Smooth muscle cell of the brain vasculature (primary cell): ENCODE data around the gene KIF1A.

ENCODE experiments used
- DNase-seq: peaks from one replicate; pipeline ENCODE4 v3.0.0-alpha.2; 2012; ENCODE audit warnings: low read depth, low spot score

Gene KIF1A

DNA sequence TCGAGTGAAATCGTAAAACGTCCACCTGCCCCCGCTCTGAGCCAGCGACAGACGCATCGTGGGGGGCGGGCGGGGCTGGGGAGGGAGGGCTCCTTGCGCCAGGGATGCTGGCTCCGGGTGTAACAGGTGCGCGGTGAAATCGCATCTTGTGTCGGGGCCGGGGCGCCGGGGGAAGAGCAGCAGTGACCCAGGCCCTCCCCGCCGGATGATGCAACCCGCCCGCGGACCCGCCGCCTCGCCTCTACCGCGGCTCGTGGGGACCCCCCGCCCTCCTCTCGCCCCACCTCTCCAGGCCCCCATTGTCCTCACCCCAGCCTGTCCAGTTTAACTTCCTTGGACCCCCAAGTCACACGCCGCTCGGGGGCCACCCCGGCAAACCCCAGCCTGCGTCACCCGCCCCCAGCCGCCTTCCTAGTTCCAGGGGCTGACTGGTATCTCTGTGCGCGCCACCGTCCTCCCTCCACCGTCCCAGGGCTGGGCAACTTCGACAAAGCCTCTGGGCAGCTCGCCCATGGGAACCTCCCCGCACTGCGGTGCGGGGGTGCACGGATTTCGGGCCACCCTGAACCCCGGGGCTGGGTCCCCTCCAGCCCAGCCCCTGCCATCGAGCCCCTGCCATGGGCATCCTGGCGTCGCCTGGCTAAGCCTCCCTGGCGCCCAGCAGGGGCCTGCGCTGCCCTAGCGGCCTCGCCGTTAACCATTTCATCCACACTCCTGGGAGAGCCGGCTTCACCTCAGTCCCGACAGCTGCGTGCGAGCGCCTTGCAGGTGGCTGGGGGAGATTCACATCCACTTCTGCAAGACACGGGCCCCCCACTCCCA lies 799 bp upstream of the KIF1A start:
- no peak for DNase-seq

DNA sequence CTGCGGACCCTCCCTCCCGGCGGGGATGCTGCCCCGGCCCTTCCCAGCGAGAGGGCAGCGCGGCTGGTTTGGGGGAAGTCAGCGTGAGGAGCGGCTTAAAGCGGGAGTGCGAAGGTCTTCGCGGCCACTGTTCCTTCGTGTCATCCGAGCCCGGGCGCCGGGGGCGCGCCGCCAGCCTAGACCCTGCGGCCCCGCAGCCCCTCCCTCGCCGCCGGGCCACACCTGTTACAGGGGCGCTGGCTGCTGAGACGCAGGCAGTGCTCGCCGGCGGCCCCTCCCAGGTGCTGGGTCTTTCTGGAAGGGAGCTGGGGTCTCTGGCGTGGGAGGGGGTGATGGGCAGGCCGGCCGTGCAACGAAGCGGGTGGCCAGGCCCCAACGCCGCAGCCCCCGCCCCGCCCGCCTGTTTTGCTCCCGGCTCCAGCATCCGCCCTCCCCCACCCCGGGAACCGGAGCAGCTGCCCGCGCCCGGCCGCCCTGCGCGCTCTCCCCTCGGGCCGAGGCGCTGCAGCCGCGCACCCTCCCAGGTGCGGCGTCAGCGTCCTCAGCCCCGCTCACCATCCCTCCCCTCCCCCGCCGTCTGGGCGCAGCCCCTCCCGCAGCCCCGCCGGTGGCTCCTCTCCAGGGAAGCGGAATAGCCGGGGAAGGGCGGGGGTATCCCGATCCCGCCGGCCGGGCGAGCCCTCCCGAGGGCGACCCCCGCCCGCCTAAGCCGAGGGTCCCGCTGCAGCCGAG lies 727 bp downstream of the KIF1A start:
- no peak for DNase-seq

DNA sequence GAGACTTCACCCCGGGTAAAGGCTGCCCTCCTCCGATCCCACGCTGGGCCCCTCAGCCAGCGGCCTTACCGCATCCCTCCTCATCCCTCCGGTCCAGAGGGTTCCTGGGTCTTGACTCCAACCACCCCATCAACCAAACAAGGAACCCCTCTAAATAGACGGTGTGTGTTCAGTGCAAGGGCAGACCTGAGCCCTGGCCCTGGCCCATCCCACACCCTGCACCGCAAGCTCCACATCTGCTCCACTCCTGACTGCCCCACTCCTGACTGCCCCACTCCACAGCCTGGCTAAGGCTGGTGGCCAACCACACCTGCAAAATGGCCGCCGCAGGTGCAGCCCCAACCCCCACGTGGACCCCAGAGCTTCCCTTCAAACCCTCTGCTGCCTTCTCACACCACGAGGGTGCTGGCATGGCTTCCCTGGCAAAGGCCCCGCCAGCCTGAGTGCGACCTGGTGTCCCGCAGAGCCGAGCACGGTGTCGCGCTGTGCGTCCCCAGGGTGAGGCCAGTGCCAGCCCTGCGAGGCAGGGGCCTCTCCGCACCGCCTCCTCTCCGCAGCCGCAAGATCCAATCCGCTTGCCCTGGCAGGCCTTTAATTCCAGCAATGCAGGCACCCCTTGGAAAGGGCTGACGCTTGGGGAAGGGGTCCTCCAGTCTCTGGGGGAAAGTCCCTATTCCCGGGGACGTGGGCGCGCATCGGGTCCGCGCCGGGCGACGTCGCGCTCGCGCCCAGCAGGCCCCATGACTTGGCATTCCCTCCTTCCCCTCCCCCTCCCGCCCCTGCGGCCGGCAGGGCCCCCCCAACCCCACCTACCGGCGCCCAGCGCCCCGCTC lies 1.5 kb downstream of the KIF1A start:
- DNase-seq = no peak

DNA sequence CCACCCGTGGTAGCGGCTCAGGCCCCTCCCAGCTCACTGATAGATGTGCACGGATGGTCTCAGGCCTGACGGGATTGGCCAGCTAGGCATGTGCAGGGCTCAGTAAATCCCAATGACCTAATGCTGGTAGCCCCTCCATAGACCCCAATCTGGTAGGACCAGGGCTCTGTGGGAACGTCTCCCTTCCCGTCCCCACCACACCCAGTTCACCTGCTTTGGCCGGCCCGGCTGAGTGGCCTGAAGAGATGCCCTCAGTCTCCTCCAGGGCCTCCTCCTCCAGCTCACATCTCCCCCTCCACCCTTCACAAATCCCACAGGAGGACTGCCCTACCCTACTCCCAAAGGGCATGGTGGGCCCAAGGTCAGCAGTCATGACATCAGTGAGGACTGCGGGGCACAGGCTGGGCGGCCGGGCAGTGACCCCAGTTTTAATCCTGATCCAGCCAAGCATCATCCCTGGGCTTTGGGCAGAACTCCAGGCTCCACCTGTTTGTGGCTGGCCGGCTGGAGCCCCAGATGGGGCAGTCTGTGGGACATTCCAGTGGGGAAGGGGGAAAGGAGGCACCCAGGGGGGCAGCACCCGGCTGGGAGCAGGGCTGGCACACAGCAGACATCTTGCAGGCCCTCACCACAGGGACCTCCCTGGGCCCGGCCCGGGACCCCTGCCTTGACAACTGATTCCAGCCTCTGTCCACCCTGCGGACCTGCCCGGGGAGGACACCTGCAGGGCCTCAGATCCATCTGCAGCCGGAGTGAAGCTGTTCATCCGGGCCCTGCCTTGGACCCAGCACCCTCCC lies 2.3 kb downstream of the KIF1A start:
- no peak for DNase-seq

DNA sequence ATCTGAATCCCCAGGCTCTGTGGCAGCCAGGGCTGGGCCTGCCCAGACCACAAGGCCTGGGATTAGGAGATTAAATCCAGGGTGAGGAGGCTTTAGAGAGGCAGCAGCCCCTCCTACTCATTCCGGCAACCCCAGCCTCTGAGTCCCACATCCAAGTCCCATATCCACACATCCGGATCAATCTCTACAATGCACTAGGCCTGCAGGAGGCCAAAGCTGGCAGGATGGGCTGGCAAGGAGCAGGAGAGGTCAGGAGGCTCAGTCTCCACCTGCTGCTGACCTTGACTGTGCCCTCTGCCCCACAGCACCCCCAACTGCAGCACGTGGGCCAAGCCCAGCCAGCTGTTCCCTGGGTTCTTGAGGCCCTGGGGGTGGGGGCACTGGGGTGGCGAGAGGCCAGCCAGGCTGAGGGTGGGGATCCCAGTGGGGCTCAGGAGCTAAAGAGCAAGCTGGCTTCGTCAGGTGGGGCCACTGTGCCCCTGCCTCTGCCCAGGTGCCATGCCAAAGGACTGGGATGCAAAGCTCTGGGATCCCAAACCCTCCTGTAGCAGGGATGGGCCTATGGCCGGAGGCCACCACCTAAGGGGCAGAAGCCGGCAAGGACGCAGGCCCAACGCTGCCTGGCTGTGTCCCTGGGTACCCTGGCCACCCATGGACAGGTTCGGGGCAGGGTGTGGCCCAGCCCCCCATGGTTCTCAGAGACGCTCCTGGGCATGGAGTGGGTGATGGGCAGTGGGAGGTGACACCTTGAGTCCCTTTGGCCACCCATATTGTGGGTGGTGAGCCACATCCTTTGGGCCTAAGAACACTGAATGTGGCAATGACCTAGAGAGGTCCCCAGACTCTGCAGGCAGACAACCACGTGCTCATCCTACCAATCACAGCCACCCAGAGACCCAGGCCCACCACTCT lies 3.2 kb downstream of the KIF1A start:
- no peak for DNase-seq

DNA sequence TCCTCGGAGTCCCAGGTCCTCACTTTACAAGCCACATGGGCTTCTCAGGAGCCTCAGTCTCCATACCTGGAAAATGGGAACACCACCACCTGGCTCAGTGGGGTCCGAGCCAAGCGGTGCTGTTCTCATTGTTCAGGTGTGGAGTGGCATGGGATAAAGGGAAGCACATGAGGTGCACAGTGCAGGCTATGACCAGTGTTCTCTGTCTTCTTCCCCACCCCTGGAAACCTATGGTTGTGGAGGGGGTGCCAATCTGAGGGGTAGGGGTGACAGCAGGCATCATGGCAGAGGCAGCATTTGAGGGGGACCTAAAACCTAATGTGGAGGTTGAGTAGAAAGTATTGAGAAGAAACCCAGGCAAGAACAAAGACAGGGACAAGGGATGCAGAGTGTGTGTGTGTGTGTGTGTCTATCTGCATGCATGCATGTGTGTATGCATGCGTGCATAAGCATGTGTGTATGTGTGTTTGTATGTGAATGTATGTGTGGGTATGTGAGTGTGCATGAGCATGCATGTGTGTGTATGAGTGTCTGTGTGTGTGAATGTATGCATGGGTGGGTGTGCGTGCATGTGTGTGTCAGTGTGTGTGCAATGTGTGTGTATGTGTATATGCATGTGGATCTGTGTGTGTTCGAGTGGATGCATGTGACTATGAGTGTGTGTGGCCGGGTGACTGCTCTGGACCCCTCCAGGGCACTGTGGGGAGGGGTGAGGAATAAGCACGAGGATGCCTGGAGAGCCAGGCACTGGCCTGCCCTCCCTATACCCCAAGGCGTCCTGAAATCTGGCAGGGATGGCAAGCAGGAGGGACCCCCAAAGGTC lies 4.0 kb downstream of the KIF1A start:
- no peak for DNase-seq

DNA sequence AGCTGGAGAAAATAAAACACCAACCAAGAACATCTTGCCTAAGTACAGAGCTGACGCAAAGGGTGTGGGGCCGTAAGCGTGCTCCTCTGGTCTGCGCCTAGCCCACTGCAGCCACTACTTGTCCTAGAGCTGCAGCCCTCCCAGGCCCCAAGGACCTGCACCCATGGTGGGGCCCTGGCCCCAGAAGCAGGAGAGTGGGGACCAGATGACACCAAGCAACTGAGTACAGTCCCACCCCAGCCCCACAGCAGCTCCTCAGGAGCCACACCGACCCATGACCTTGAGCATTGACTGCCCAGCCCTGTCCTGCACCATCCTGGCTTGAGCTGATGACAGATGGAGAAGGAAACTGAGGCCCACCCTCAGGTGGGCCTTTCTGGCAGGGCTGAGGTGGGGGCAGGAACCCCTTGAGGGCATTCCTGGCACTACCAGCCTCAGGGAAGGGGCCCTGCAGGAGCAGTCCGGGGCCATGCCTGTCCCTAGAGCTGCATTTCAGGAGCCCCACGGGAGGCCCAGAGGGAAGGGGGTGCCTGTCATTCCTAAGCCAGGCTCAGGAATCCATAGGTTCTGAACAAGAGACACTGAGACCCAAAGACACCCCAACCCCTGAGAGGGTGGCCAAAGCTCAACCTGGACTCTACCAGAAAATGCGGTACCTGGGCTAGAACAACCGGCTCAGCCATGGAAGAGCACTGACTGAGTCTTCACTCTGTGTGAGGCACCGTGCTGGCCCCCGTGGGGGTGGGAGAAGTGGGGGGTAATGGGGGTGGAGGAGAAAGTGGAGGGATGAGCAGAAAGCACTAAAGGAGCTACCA lies 4.9 kb downstream of the KIF1A start:
- DNase-seq = no peak

DNA sequence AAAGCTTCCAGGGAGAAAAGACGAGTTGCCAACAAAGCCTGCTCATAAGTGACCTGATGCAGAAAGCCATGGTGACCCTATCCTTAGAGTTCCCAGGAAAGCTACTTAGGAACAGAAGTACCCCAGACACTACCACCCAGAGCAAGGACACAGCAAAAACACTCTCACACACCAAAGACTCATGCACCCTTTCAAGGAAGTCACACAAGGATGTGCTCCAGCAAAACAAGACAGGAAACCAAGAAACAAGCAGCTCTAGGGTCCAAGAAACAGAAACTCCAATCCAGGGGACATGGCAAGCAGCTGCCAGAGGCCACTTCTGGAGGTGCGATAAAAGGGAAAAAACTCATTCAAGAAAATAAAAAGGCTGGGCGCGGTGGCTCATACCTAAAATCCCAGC lies 5.7 kb downstream of the KIF1A start:
- no peak for DNase-seq

DNA sequence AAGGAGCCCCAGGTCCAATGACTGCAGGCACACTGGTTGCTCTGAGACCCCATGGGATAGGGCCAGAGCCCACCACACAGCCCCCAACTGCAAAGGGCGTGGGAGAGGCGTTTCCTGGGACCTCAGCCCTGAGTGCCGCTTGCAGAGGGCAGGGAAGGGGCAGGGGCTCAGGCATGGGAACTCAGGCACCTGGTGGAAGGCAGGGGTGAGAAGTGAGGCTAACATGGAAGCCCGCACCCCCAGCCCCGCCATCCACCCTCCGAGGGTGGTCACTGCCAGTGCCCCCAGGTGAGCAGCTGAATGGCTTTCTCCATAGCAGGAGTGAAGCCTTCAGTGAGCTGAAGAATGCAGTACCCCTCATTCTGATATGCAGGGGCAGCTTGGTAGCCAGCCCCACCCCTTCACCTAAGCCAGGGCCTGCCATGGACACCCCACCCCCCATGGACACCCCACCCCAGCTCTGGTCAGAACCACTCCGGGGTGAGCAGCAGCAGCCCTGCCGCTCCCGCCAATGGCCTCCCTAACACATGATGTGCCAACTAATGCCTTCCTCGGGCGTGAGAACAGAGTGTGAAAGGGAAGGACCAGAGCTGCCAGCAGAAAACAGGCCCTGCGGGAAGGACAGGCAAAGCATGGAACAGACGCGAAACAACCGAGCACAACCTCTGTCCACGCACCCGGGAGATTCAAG lies 6.6 kb downstream of the KIF1A start:
- no peak for DNase-seq

DNA sequence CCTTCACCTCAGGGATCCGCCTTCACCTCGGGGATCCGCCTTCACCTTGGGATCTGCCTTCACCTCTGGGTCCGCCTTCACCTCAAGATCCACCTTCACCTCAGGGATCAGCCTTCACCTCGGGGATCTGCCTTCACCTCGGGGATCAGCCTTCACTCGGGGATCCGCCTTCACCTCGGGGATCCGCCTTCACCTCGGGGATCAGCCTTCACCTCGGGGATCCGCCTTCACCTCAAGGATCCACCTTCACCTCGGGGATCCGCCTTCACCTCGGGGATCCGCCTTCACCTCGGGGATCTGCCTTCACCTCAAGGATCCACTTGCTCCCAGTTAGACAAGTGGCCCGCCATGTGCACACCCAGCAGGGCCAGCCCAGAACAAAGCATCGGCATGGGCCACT lies 7.3 kb downstream of the KIF1A start:
- no peak for DNase-seq

DNA sequence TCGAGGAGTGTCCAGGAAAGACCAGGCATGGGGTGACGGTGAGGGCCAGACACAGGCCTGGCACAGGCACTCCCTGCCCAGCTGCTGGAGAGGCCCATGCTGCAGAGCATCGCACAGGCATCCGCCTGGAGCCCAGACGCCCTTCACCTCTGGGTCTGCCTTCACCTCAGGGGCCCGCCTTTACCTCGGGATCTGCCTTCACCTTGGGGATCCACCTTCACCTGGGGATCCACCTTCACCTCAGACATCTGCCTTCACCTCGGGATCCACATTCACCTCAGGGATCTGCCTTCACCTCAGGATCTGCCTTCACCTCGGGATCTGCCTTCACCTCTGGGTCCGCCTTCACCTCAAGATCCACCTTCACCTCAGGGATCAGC lies 7.7 kb downstream of the KIF1A start:
- no peak for DNase-seq

DNA sequence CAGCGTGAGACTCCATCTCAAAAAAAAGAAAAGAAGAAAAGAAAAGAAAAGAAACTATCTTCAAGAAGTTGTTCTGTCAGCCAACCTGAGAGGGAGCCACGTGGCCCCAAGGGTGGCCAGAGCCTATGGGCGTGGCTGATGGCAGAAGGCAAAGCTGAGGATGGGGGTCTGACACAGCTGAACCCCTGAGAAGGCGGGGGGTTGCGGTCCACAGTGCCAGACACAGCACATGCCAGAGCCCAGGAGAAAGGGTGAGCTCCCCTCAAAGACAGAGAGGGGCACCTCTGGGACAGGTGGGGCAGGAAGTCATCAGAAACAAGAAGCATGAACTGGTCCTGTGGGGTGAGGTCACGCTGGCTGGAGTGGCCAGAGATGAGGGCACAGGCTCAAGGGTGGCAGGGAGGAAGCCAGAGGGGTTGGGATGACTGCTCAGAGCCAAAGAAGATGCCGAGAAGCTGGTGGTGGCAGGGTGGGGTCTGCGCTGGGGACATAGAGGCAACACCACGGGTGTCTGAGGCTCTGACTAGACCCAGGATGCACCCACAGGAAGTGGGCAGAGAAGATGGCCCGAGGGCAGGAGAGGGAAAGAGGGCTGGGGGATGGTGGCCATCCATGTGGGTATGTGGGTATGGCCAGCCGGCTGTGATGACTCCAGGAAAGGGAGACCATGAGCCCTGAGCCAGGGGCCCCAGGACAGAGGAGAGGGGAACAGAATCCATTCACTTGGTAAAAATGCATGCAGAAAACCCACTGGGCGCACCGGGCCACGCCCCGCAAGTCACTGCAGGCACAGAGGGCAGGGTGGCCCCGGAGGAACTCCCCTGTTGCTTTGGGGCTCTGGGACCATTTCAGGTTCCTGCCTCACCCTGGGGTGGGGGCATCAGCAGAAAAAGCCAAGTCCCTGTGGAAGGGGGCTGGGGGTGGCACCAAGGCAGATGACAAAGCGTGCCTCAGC lies 8.4 kb downstream of the KIF1A start:
- no peak for DNase-seq

DNA sequence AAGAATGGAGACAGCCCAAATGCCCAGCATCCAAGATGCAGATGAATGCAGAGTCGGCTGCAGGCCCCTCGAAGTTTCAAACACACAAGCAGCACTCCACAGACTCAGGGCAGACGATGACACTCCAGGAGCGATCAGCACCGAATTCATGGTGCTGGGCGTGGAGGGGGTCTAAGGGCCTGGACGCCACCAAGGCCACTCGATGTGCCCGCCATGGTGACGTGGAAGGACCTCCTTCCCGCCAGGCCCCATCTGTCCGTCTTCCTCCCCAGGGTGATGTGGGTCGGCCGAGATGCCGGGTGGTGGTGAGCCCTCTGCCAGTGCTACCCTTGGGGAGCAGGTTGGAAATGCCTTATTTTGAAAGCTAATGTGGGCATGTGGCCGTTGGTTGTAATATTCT lies 9.4 kb downstream of the KIF1A start:
- no peak for DNase-seq

DNA sequence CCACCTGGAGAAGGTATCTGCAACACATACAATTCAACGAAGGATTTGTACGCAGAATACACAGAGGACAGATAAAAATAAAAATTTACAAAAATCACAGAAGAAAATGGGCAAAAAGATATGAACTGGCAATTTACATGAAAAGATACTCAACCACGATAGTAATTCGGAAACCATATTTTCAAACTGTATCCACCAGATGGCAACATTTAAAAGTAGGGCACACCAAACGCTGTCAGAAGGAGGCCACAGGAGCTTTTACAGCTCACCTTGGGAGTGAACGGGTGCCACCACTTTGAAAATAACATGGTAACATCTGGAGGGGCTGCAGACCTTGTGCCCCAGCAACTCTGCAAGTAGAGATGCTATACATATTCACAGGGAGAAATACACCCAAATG lies 9.8 kb downstream of the KIF1A start:
- DNase-seq = no peak

DNA sequence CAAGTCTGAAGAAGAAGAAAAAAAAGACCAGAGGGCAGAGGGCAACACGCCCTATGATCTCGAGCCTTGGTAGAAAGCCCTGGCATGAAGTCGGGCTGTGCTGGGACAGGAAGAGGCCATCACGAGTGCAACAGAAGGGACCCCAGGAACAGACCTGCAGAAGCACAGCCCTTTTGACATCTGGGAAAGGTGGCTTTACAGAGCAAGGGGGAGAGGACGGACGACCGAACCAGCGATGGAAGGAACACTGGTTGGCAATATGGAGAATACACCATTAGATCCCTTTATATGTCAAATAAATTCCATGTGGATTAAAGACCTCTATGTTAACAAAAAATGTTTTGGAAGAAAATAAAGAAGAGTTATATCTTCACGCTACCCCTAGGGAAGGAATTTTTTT lies 10.7 kb downstream of the KIF1A start:
- no peak for DNase-seq

DNA sequence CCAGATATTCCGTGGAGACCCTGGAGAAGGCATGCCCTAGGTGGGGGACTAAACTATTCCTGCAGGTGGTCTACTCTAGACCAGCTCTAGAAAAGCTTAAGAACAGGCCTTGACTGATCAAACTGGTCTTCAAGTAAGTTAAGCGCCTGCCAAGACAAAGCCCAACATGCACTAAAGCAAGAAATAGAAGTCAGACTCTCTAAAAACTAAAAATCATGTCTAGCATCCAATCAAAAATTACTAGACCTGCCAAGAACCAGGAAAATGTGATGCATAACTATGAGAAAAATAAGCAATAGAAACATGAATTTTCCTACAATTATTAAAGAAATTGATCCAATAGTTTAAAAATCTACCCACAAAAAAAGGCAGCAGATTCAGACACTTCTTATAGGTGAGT lies 13.6 kb downstream of the KIF1A start:
- DNase-seq = no peak

DNA sequence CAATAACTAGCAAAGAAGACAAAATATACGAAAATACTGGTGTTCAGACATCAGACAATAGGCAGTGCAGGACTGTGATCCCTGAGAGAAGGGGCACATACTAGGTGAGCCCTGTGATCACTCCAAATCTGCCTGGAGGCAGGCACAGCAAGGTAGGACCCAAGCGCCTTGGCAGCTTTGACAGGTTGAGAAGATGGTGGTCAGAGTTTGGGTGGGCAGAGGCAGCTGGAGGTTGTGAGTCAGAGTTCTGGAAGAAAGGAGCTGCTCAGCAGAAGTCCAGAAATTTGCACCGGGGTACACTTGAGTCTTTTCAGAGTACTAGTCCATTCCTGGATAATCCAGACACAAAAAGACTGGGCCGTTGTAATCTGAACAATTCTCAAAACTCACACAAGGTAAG lies 14.0 kb downstream of the KIF1A start:
- no peak for DNase-seq
